T-helper 1 cell treated with Interleukin-12 subunit alpha and Interleukin-12 subunit beta and Interleukin-4 antibody, amounts not matched to agents 30 ng/mL and 1 ng/mL, for 36 hours (primary cell): ENCODE measurements around the gene GGN. TPM values are rescaled to one million over a fixed set of nuclear protein-coding genes. Genes with fewer than 3 reads are reported as not detected.
"Not testable (repeated sequence)": the region's sequence is repeated elsewhere in the genome, so short reads cannot be mapped to it uniquely, and the experiment has no call there.

Source experiments
- intact Hi-C: fragments of 100-400 bp; cut with micrococcal nuclease; formaldehyde crosslinking; loops from one replicate; pipeline ENCODE4 v1.15.1; 2024
- total RNA-seq: library from RNA; stranded (reverse); gene quantifications from 2 replicates; pipeline ENCODE4 v1.2.3, GENCODE V29; 2022

GGN gene
- 0.27 TPM in 1 of 2 replicates, not detected in the other for total RNA-seq

GRCh38 chr19:38387550-38388348 is at the start of gene GGN:
TSS of gene GGN (minus strand) at chr19:38388034. CDS start at chr19:38387261, 773 bp downstream.
- intact Hi-C loops = loop anchor here (1.0 to 5.0 kb wide), 10 partner anchors 8 to 543 kb away; partner anchors contain the start of genes ECH1, MRPS12, PSMD8 and SARS2

GRCh38 chr19:38437295-38437694 is 49.5 kb upstream of the GGN start:
- intact Hi-C loops = no loop called here

GRCh38 chr19:38434549-38435051 is 46.8 kb upstream of the GGN start:
- intact Hi-C loops = no loop called here

GRCh38 chr19:38433268-38433733 is 45.5 kb upstream of the GGN start, which contains the start of gene RYR1:
TSS of gene RYR1 (plus strand) at chr19:38433691. CDS start at chr19:38433830, 139 bp downstream.
- intact Hi-C loops = no loop called here

- intact Hi-C loops = no loop called here
Measured at GRCh38 chr19:38430931-38431330, 43.1 kb upstream of the GGN start.

GRCh38 chr19:38429811-38430156 is 42.0 kb upstream of the GGN start:
- intact Hi-C loops = no loop called here

- intact Hi-C loops = no loop called here
Measured at GRCh38 chr19:38429055-38429810, 41.4 kb upstream of the GGN start.

GRCh38 chr19:38427035-38427677 is 39.3 kb upstream of the GGN start:
- intact Hi-C loops = not testable (repeated sequence)

- intact Hi-C loops = no loop called here
Measured at GRCh38 chr19:38425810-38426466, 38.1 kb upstream of the GGN start, which contains the start of gene RASGRP4. TSS of gene RASGRP4 (minus strand) at chr19:38426219. CDS start at chr19:38426091, 128 bp downstream.

GRCh38 chr19:38425222-38425809 is 37.5 kb upstream of the GGN start:
- intact Hi-C loops = no loop called here

- intact Hi-C loops = no loop called here
Measured at GRCh38 chr19:38424272-38424671, 36.4 kb upstream of the GGN start.

- intact Hi-C loops = no loop called here
Measured at GRCh38 chr19:38422438-38422837, 34.6 kb upstream of the GGN start.

- intact Hi-C loops = no loop called here
Measured at GRCh38 chr19:38421856-38422255, 34.0 kb upstream of the GGN start.

- intact Hi-C loops = no loop called here
Measured at GRCh38 chr19:38420935-38421334, 33.1 kb upstream of the GGN start.

GRCh38 chr19:38417544-38418506 is 30.0 kb upstream of the GGN start:
- intact Hi-C loops = loop anchor here (5.0 kb wide), 2 partner anchors 199 to 514 kb away; partner anchors contain the start of genes EIF3K, MAP4K1, MRPS12 and SARS2

- intact Hi-C loops = loop anchor here (5.0 kb wide), 2 partner anchors 200 to 515 kb away; partner anchors contain the start of genes EIF3K, MAP4K1, MRPS12 and SARS2
Measured at GRCh38 chr19:38417146-38417543, 29.3 kb upstream of the GGN start.

- intact Hi-C loops = no loop called here
Measured at GRCh38 chr19:38413416-38413815, 25.6 kb upstream of the GGN start.

- intact Hi-C loops = no loop called here
Measured at GRCh38 chr19:38412961-38413360, 25.1 kb upstream of the GGN start.

GRCh38 chr19:38412491-38412890 is 24.7 kb upstream of the GGN start:
- intact Hi-C loops = no loop called here
